Body of pancreas (tissue), 4 donors: Measurements from ENCODE around the gene CYP2D6. TPM values are rescaled to one million over a fixed set of nuclear protein-coding genes. Genes with fewer than 3 reads are reported as not detected.
A peak's percentile ranks its signal among the peaks of the same experiment; 100 is the strongest.
"Not testable (repeated sequence)": the region's sequence is repeated elsewhere in the genome, so short reads cannot be mapped to it uniquely, and the experiment has no call there.

Source experiments
- ATAC-seq: fragments of 150-250 bp; one replicate; pipeline ENCODE4 v1.9.1; 2016
- DNase-seq, 4 donors: peaks; one replicate each; pipeline ENCODE4 v3.0.0-alpha.2; 2019
- H3K27ac ChIP-seq, 4 donors: fragments of 200-600 bp; sonication (generic); 1 replicate in 3 of 4; 2 replicates in 1 of 4; pipeline versions ENCODE4 v1.5.1 to v1.6.1; 2016 to 2019; ENCODE audit warnings: mild to moderate bottlenecking in 1 of 4, mixed read lengths in 1 of 4, moderate library complexity in 1 of 4
- H3K27me3 ChIP-seq, 2 donors: fragments of 200-600 bp; sonication (generic); one replicate each; pipeline ENCODE4 v1.6.0; 2016; ENCODE audit warnings: mild to moderate bottlenecking in 1 of 2
- H3K36me3 ChIP-seq, 2 donors: fragments of 200-600 bp; sonication (generic); replicated peaks in 1 of 2; 2 replicates each; pipeline ENCODE4 v1.5.1; 2016; ENCODE audit warnings: low read depth in 2 of 2; ENCODE audit not compliant: insufficient read depth in 1 of 2
- H3K4me1 ChIP-seq: fragments of 200-600 bp; sonication (generic); one replicate; pipeline ENCODE4 v1.6.0; 2016
- H3K4me3 ChIP-seq, 2 donors: fragments of 200-600 bp; sonication (generic); 1 replicate in 1 of 2; 2 replicates in 1 of 2; pipeline ENCODE4 v1.5.1; 2016 to 2019
- H3K9me3 ChIP-seq, 3 donors: fragments of 200-600 bp; sonication (generic); 1 replicate in 2 of 3; 2 replicates in 1 of 3; pipeline ENCODE4 v1.5.1; 2016
- POLR2A ChIP-seq, 3 donors: fragments of 450-650 bp; IDR thresholded peaks; one replicate each; pipeline ENCODE4 v1.6.1; 2016; ENCODE audit warnings: antibody characterized with exemption in 3 of 3, mild to moderate bottlenecking in 2 of 3
- WGBS, 2 donors: methylation state at CpG; one replicate each; pipeline ENCODE4 v1.1.5; 2017; 5-methylcytosine and 5-hydroxymethylcytosine counted together
- intact Hi-C: fragments of 100-400 bp; cut with DNase I; formaldehyde crosslinking; loops from one replicate; pipeline ENCODE4 v1.15.1; 2023
- total RNA-seq, 2 donors: library from RNA; depleted of rRNA; stranded (reverse); fragments of >200 nt; gene quantifications; one replicate each; pipeline ENCODE4 v1.1.0, GENCODE V29; 2016
- TF ChIP-seq, protein P1 (sequence below), 7 experiments: fragments of 450-650 bp in 4 of 7; fragments of 200-600 bp in 3 of 7; sonication (generic) in 3 of 7; IDR thresholded peaks; one replicate each; pipeline ENCODE4 v1.5.1; 2016 to 2019; ENCODE audit warnings: antibody characterized with exemption in 7 of 7

CYP2D6 gene
- total RNA-seq, 2 donors from 2014 or later, result 0.52 to 2.0 TPM

DNA sequence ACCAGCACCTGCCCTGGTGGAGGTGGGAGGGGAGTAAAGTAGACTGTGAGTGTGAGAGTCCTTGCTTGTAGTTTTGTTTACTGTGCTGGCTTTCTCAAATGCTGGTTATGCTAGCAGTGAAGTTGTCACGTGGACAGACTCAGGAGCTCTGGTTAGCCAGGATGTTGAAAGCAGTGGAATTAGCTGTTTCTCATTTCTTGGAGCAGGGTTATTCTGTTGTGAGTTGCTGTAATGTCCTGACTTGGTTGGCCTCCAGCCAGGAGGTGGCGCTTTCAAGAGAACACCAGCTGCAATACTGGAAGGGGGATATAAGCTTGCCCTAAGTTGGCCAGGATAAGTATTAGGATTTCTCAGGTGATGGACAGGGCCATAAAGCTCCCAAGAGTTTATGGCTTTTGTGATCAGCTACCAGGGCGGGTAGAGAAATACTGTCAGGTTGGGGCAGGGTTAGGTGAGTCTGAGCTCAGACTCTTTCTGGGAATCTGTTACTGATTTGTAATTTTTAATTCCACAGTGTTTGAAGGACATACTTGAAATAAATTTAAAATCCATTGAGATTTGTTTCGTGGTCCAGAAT is 13.7 kb downstream of the CYP2D6 start:
- DNase-seq (peak in 1 of 4 donors; percentile 51), ATAC-seq (no peak)
- no peak for TF ChIP-seq POLR2A (IDR thresholded peaks at IDR 0.05)
- TF ChIP-seq, protein P1, sequence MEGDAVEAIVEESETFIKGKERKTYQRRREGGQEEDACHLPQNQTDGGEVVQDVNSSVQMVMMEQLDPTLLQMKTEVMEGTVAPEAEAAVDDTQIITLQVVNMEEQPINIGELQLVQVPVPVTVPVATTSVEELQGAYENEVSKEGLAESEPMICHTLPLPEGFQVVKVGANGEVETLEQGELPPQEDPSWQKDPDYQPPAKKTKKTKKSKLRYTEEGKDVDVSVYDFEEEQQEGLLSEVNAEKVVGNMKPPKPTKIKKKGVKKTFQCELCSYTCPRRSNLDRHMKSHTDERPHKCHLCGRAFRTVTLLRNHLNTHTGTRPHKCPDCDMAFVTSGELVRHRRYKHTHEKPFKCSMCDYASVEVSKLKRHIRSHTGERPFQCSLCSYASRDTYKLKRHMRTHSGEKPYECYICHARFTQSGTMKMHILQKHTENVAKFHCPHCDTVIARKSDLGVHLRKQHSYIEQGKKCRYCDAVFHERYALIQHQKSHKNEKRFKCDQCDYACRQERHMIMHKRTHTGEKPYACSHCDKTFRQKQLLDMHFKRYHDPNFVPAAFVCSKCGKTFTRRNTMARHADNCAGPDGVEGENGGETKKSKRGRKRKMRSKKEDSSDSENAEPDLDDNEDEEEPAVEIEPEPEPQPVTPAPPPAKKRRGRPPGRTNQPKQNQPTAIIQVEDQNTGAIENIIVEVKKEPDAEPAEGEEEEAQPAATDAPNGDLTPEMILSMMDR (IDR thresholded peaks at IDR 0.05), result no peak
- no peaks in the 10 kb centered on the region for H3K9me3 ChIP-seq
- no peaks in the 10 kb centered on the region for H3K4me1 ChIP-seq
- WGBS, 2 donors, result 85 to 94% methylated on average over 4 of the region's 4 CpGs
- no peak overlapping the region for H3K27ac ChIP-seq
- no peaks in the 10 kb centered on the region for H3K36me3 ChIP-seq
- H3K27me3 ChIP-seq, result no peaks in the 10 kb centered on the region
- intact Hi-C loops, result no loop called here
- H3K4me3 ChIP-seq, result no peak overlapping the region

DNA sequence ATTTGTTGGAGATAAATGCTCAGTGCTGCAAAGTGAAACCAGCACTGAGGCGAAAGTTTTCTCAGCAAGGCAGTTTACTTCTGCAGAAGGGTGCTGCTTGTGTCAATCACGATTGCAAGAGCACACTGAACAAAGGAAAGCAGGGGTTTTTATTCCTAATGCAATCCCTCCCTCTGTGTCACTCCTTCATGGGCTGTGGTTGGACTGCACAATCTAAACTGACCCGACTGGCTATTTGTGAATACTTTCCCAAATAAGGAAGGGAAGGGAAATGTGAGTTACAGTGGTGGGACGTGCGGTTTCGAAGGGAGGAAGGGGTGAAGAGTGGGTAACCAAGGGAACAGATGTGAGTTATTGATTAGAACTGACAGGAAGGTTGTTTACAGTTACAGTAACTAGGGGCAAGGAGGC is 15.2 kb downstream of the CYP2D6 start:
- 56 to 69% methylated on average over 6 of the region's 6 CpGs for WGBS, 2 donors
- H3K9me3 ChIP-seq, H3K27me3 ChIP-seq, intact Hi-C loops, DNase-seq, H3K27ac ChIP-seq, H3K4me1 ChIP-seq, ATAC-seq, H3K4me3 ChIP-seq, H3K36me3 ChIP-seq: not testable (repeated sequence)

DNA sequence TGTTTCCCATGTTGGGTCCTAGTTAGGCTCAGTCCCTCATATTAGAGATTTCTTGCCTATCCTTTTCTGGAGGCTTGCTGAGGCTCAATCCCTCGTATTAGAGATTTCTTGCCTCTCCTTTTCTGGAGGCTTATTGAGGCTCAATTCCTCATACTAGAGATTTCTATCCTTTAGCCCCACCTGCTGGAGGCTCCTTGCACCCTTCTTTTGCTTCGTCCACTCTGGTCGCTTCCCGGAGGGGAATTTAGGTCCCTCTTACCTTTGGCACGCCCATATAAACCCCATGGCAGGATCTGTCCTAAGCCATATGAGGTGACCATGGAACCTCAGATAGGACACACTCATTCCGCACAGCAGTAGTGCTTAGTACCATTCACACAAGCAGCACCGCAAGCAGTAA is 15.9 kb downstream of the CYP2D6 start:
- ATAC-seq (no peak), DNase-seq (peak; percentile 31 to 64 (median 51))
- TF ChIP-seq POLR2A (IDR thresholded peaks at IDR 0.05), result no peak
- TF ChIP-seq, protein P1 (IDR thresholded peaks at IDR 0.05), result peak in 6 of 7 experiments; percentile 19 to 51 (median 34)
- Histone ChIP-seq H3K27ac (no peak overlapping the region), H3K4me3 (no peak overlapping the region), H3K4me1 (no peaks in the 10 kb centered on the region), H3K27me3 (no peaks in the 10 kb centered on the region), H3K9me3 (no peaks in the 10 kb centered on the region), H3K36me3 (no peaks in the 10 kb centered on the region)
- intact Hi-C loops, result no loop called here
- WGBS, 2 donors, result 81 to 83% methylated on average over 7 of the region's 7 CpGs

DNA sequence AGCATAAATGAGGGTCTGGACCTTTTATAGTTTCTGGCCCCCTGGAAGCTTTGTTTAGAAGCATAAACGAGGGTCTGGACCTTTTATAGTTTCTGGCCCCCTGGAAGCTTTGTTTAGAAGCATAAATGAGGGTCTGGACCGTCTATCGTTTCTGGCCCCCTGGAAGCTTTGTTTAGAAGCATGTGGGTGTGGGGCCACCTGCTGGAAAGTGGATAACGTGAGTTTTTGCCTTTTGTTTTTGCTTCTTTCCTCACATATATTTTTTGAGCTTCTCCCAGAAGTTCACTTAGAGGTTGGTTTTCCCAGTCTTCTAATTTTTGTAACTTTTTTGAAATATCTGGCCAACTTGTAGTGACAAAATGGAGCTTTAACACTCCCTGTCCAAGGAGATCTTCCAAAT is 17.8 kb downstream of the CYP2D6 start:
- 17 to 20% methylated on average over 3 to 4 of the region's 4 CpGs for WGBS, 2 donors

DNA sequence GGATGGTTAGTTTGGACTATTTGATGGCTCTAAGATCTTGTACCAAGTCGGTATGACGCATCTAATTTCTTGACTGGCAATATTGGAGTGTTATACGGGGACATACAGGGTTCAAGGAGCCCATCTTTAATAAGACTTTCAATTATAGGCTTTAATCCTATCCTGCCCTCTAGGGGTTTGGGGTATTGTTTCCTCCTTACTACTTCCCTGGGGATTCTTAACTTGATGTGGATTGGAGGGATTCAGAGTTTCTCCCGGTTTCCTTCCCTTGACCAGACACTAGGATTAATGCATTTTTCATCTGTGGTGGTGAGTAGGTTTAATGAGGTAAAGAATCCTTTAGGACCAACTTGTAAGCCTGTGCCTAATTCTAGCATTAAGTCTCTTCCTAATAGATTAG is 18.8 kb downstream of the CYP2D6 start:
- WGBS, 2 donors, result 79 to 91% methylated on average over 4 of the region's 4 CpGs
- Histone ChIP-seq H3K36me3 (no peaks in the 10 kb centered on the region), H3K4me3 (no peak overlapping the region), H3K27ac (no peak overlapping the region), H3K4me1 (no peaks in the 10 kb centered on the region), H3K9me3 (no peaks in the 10 kb centered on the region), H3K27me3 (no peaks in the 10 kb centered on the region)
- ATAC-seq (no peak), DNase-seq (no peak)
- intact Hi-C loops, result no loop called here
- no peak for TF ChIP-seq POLR2A (IDR thresholded peaks at IDR 0.05)
- TF ChIP-seq, protein P1 (IDR thresholded peaks at IDR 0.05), result no peak

More for the DNA sequence above, 17.8 kb downstream of the CYP2D6 start:
- H3K27me3 ChIP-seq, H3K9me3 ChIP-seq, intact Hi-C loops, ATAC-seq, H3K4me3 ChIP-seq, DNase-seq, H3K4me1 ChIP-seq, H3K36me3 ChIP-seq, H3K27ac ChIP-seq: not testable (repeated sequence)
- TF ChIP-seq, protein P1 (IDR thresholded peaks at IDR 0.05), result peak in 1 of 7 experiments; percentile 25
